Measurements from ENCODE around the gene MC1R. TPM values are rescaled to one million over a fixed set of nuclear protein-coding genes. Genes with fewer than 3 reads are reported as not detected.

Gene MC1R
- total RNA-seq, 1 donor from 2014 or later: 7.5 TPM

DNA sequence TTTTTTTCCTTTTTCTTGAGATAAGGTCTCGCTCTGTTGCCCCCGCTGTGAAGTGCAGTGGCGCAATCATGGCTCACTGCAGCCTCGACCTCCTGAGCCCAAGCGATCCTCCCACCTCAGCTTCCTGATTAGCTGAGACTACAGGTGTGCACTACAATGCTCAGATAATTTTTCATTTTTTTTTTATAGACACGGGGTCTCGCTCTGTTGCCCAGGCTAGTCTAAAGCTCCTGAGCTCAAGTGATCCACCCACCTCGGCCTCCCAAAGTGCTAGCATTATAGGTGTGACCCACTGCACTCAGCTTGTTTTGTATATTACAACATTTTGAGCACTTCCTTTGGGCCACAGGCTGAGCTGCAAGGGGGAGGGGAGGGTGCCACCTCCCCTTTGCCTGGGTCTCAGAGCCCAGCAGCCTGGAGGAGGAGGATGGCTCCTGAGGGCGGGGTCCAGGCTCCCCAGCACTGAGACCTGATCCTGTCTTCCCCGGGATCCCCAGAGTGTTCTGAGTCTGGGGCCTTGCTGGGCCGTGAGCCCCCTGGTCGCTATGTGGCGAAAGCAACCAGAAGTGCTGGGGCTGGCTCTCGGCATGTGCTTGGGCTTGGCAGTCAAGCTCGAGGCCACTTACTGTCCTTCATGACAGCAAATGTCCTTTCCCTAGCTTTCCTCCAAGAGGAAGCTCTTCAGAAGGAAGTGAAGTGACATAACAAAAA, 38.0 kb downstream of the MC1R start:
- no peak overlapping the region for H3K4me3 Mint-ChIP-seq
- no peaks in the 10 kb centered on the region for H3K4me1 Mint-ChIP-seq
- H3K27ac Mint-ChIP-seq: no peak overlapping the region
- TF ChIP-seq, protein P1, sequence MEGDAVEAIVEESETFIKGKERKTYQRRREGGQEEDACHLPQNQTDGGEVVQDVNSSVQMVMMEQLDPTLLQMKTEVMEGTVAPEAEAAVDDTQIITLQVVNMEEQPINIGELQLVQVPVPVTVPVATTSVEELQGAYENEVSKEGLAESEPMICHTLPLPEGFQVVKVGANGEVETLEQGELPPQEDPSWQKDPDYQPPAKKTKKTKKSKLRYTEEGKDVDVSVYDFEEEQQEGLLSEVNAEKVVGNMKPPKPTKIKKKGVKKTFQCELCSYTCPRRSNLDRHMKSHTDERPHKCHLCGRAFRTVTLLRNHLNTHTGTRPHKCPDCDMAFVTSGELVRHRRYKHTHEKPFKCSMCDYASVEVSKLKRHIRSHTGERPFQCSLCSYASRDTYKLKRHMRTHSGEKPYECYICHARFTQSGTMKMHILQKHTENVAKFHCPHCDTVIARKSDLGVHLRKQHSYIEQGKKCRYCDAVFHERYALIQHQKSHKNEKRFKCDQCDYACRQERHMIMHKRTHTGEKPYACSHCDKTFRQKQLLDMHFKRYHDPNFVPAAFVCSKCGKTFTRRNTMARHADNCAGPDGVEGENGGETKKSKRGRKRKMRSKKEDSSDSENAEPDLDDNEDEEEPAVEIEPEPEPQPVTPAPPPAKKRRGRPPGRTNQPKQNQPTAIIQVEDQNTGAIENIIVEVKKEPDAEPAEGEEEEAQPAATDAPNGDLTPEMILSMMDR (IDR thresholded peaks at IDR 0.05; ENCODE audit: unreplicated experiment): no peak
- no peaks in the 10 kb centered on the region for H3K9me3 Mint-ChIP-seq
- no peak for DNase-seq (ENCODE audit: low spot score in 2 of 2, unreplicated experiment in 2 of 2)
- no peaks in the 10 kb centered on the region for H3K27me3 Mint-ChIP-seq (ENCODE audit: low read depth)
- H3K36me3 Mint-ChIP-seq: peaks cover 27% of the 10 kb centered on the region

DNA sequence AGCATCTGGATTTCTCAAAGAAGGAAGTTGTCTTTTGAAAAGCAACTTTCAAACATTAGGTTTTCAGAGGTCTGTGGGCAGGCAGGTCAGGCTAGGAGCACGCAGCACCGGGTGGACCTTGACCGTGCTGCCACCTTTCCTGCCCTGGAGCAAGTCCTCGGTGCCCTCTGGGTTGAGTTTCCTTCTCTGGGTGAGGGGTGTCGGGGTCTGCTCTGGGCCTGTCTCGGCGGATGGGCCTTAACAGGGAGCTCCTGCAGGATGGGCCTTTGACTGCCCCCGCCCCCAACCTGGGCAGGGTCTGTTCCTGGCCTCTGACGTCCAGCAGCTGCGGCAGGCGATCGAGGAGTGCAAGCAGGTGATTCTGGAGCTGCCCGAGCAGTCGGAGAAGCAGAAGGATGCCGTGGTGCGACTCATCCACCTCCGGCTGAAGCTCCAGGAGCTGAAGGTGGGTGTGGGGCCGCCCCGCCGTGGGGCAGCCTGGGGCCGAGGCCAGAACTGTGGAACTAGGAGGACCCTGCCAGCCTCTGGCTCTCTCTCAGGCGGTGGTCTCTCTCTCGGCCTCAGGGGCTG, 38.6 kb downstream of the MC1R start:
- Mint-ChIP-seq H3K4me1 (no peaks in the 10 kb centered on the region), H3K36me3 (peaks cover 27% of the 10 kb centered on the region)

DNA sequence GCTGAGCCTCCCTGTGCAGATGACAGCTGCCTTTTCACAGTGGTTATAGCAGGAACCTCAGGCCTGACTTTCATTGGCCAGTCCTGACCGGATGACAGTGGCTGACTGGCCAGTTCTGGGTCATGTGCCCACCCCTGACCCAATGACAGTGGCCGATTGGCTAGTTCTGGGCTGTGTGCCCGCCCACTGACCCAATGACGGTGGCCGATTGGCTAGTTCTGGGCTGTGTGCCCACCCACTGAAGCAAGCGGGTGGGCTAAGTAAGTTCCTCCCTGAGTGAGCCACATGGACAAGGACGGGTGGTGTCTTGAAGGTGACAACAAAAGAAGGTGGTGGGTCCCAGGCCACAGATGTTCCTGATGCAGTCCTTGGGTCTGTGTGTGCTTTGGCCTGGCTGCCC, 39.4 kb downstream of the MC1R start:
- Mint-ChIP-seq H3K27me3 (ENCODE audit: low read depth) (no peaks in the 10 kb centered on the region), H3K9me3 (no peaks in the 10 kb centered on the region), H3K4me3 (no peak overlapping the region), H3K27ac (no peak overlapping the region), H3K4me1 (no peaks in the 10 kb centered on the region), H3K36me3 (peaks cover 27% of the 10 kb centered on the region)
- TF ChIP-seq, protein P1 (IDR thresholded peaks at IDR 0.05; ENCODE audit: unreplicated experiment): no peak
- DNase-seq (ENCODE audit: low spot score in 2 of 2, unreplicated experiment in 2 of 2): no peak

More for the DNA sequence above, 38.6 kb downstream of the MC1R start:
- H3K9me3 Mint-ChIP-seq: no peaks in the 10 kb centered on the region
- H3K4me3 Mint-ChIP-seq: no peak overlapping the region
- no peak overlapping the region for H3K27ac Mint-ChIP-seq
- no peak for DNase-seq (ENCODE audit: low spot score in 2 of 2, unreplicated experiment in 2 of 2)
- H3K27me3 Mint-ChIP-seq (ENCODE audit: low read depth): no peaks in the 10 kb centered on the region
- TF ChIP-seq, protein P1 (IDR thresholded peaks at IDR 0.05; ENCODE audit: unreplicated experiment): no peak

DNA sequence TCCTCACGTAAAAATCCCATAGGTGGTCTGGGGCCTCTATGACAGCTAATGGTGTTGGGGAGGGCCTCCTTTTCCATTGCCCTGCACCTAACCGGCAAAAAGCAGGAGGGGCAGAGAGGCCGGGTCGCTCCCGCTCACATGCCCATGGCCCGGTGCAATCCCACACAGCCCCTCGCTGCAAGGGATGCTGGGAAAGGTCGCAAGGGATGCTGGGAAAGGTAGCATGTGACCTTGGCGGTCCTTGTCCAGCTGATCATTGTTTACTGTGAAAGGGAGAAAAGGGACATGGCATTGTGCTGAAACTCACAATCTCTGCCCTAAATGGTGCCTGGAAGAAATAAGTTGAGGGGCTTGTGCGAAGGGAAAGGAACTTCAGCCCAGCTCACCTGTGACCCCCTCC, 39.9 kb downstream of the MC1R start:
- H3K27me3 Mint-ChIP-seq (ENCODE audit: low read depth): no peaks in the 10 kb centered on the region
- TF ChIP-seq, protein P1 (IDR thresholded peaks at IDR 0.05; ENCODE audit: unreplicated experiment): no peak
- H3K36me3 Mint-ChIP-seq: peaks cover 29% of the 10 kb centered on the region
- no peaks in the 10 kb centered on the region for H3K9me3 Mint-ChIP-seq
- H3K4me3 Mint-ChIP-seq: no peak overlapping the region
- H3K27ac Mint-ChIP-seq: no peak overlapping the region
- H3K4me1 Mint-ChIP-seq: no peaks in the 10 kb centered on the region
- DNase-seq (ENCODE audit: low spot score in 2 of 2, unreplicated experiment in 2 of 2): no peak

DNA sequence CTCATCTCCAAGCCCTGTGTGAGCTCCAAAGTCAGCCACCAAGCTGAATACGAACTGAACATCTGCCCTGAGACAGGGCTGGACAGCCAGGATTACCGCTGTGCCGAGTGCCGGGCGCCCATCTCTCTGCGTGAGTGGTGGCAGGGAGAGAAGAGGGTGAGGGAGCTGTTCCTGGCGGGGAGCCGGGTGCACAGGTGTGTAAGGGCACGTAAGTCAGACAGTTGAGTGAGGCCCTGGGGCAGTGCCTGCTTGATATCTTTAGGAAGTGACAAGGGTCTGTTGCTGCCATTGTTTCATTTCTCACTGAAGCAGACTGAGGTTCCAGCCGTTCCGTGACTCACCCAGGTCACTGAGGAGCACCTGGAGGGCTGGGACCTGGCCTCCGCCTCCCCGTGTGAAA, 42.3 kb downstream of the MC1R start:
- Mint-ChIP-seq H3K27ac (no peak overlapping the region), H3K36me3 (peaks cover 30% of the 10 kb centered on the region), H3K4me1 (no peaks in the 10 kb centered on the region), H3K9me3 (no peaks in the 10 kb centered on the region), H3K4me3 (no peak overlapping the region), H3K27me3 (ENCODE audit: low read depth) (no peaks in the 10 kb centered on the region)
- DNase-seq (ENCODE audit: low spot score in 2 of 2, unreplicated experiment in 2 of 2): no peak
- TF ChIP-seq, protein P1 (IDR thresholded peaks at IDR 0.05; ENCODE audit: unreplicated experiment): no peak
